ENCODE results near the gene CD1D.
"Not testable (repeated sequence)": the region's sequence is repeated elsewhere in the genome, so short reads cannot be mapped to it uniquely, and the experiment has no call there.

CD1D gene

DNA sequence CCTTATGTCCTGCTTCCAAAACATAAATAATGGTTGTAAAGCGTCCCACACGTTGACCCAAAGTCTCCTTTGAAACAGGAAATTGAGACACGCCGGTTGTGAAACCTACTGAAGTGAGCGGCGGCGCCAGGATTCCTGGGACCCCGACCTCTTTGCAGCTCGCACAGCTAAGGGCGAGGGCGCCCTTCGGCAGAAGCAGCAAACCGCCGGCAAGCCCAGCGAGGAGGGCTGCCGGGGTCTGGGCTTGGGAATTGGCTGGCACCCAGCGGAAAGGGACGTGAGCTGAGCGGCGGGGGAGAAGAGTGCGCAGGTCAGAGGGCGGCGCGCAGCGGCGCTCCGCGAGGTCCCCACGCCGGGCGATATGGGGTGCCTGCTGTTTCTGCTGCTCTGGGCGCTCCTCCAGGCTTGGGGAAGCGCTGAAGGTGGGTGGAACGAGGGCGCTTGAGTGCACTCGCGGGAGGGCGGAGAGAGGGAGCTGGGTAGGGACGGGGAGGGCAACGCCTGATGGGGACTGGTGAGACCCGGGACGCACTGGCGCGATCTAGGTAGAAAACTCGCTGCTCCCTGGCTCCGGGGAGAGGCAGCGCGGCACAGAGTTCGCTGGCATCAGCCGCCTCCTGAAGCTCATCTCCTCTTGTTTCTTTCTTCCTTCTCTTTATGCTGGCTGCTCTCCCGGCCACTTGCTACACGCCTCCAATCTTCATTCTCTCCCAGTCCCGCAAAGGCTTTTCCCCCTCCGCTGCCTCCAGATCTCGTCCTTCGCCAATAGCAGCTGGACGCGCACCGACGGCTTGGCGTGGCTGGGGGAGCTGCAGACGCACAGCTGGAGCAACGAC, at the start of gene CD1D:
Gene CD1D, plus strand, starts transcription at position 155 of the 836 bp plus-strand sequence. Its CDS starts 207 bp downstream, at position 362.
- DNase-seq (ENCODE audit: low spot score), result no peak

DNA sequence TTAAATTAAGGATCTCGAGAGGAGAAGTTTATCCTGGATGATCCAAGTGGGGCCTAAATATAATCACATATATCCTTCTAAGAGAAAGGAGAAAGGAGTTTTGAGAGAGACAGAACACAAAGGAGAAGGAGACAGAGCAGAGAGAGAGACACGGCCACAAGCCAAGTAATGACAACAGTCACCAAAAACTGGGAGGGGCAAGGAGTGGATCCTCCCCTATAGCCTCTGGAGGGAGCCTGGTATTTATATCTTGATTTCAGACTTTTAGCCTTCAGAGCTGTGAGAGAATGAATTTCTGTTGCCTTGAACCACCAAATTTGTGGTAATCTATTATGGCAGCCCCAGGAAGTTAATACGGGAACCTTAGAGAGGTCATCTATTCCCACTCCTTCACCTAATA, 49.5 kb upstream of the CD1D start:
- DNase-seq (ENCODE audit: low spot score), result no peak

DNA sequence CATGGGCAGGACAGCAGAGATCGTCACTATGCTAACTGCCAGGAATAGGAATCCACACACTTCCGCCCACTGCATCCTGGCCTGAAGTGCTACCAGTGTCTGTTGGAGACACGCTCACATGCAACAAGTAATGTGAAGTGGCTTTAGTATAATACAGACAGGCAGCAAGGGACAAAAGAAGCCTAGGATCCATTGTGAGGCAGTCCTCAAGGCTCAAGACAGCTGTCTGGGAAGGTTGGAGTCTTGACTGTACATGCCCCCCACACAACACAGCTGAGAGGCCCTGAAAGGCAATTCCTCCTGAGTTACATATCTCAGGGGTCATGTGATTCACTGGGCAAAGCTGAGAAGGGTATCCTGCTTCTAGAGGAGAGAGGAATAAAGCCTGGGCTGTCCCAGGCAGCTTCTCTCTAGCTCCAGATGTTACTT, 39.9 kb upstream of the CD1D start:
- no peak for DNase-seq (ENCODE audit: low spot score)

DNA sequence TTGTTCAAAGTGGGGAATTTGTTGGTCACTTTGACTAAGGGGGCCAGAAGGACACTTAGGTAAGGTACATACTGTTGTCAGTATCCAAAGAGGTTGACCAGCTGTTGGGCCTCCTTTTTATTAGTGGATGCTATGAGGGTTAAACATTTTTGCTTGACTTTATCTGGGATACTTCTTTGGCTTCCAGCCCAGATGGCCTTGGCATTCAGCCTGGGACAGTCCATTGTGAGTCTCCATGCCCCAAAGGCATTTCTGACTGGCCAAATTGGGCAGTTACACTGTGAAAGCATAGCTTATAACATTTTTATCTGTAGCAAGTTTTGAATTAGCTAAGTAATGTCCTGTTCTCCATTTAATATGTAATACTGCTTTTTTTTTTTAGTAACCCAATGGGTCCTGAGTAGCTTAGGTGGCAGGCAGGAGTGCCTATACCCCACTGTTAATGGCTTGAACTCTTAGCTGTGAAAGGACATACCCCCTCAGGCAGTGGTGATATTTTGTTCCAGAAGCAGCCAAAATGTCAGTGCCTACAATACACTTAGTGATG, 35.4 kb upstream of the CD1D start:
- no peak for DNase-seq (ENCODE audit: low spot score)

DNA sequence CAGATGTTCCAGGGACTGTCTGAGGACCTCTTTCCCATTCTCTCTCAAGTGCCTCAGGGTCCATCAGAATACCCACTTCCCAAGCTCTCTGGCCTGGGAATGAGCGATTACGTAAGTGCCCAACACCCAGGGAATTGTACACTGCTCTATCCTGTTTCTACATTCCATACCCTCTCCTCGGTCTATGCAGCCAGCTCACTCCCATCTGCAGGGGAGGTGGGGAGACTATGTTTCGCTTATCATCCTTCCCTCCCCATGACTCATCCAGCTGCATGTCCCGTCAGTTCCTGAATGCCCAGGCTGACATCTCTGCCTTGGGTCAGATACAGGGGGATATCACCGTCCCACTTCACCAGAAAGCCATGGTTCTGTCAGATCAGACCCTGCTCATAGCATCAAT, 34.5 kb upstream of the CD1D start:
- DNase-seq (ENCODE audit: low spot score), result no peak

DNA sequence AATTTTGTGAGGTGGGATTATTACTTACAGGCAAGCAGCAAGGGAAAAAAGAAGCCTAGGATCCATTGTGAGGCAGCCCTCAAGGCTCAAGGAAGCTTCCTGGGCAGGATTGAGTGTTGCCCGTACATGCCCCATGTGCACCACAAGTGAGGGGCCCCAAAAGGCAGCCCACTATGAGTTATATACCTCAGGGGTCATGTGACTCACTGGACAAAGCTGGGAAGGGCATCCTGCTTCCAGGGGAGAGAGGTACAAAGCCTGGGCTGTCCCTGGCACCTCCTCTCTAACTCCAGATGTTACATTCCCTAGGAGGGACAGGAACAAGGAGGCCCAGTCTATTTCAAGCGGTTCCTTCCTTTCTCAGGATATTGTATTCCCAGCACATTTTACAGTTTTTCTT, 34.0 kb upstream of the CD1D start:
- DNase-seq (ENCODE audit: low spot score), result no peak

DNA sequence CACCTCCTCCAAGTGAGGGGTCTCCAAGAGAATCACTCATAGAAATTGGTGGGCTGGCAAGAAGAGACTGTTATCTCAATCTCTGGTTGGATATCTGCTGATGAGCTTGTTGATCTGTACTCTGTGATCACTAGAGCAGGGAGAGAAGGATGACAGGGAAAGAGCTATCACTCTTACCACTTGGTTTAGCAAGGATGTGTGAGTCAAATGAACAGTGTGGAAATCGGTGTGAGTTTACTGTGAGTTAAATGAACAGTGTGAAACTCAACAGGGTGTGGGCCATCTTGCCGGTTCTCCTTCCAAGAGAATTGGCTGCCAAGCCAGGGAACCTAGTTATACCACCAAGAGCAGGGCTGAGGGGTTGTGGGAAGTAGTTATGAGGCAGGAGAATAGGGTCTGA, 33.3 kb upstream of the CD1D start:
- DNase-seq (ENCODE audit: low spot score), result no peak

DNA sequence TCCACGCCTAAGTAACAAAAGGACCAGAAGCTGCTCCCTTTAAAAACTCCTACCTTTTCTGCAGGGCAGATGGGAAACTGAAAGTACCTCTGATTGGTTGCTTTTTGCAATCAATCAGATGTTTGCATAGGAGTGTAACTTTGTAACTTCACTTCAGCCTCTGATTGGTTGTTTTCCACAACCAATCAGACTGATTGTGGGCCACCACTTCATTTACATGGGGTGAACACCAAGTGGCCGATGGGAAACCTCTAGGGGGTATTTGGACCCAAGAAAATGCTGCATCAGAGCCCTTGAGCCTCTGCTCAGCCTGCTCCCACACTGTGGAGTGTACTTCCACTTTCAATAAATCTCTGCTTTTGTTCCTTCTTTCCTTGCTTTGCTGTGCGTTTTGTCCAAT, 32.8 kb upstream of the CD1D start:
- no peak for DNase-seq (ENCODE audit: low spot score)

DNA sequence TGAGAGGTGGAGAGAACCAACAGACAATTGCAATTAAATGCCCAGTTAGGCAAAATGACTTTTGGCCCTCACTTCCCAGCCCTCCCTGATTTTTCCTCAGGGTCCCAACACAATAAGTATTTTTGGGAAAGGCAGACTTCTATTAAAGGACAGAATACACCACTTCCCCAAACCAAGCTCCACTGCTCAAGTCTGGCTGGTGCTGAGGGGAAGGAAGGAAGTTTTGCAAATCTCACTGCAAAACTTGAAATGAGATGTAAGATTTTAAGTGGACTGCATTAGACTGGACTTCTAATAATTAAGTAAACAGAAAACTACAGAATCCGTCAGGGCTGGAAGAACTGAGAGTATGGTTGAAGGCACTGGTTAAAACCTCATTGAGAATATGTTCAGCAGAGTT, 32.2 kb upstream of the CD1D start:
- DNase-seq (ENCODE audit: low spot score), result no peak

DNA sequence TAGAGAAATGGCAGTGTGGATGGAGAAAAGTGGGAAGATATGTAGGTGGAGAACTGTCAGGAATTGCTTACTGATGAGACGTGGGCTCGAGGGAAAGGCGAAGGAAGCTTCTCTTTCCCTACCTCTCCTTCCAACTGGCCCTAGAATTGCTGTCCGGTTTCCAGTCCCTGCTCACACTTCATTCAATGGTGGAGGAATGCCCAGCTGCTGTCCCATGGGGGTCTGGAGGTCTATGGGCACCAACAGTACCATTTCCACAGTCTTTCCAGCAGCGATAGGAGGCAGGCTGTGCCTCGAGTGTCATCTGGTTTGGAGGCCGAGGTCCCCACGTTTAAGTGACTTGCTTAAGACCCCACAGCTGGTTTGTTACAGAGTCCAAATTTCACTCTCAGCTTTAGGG, 31.5 kb upstream of the CD1D start:
- DNase-seq (ENCODE audit: low spot score), result no peak

DNA sequence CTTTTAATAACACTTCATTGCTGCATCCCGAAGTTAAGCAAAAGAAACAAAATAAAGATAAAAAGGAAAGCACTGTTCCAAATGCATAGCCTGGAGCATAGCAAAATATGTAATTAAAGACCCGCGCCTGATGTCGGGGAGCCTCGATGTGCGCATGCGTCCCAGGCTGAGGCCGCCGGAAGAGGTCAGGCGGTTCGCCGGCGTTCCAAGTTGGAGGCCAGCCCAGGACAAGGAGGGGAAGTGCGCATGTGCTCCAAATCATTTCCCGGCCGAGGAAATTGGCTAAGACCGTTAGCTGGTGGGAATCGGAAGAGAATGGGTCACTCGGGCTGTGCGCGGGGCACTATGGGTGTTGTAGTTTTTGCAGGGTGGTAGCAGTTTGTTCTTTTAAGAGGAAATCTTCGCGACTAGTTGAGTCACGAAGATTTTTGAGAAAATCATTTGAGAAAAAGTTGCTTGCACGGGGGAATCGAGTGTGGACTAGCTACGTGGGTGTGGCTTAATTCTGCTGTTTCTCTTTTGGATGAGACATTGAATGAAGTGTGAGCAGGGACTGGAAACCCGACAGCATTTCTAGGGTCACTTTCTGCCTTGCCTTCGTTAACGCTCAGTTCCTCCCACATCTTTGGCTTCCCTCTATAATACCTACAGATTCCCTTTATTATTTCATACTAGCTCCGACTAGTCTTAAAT, 31.0 kb upstream of the CD1D start:
- peak; percentile 56 for DNase-seq (ENCODE audit: low spot score)

DNA sequence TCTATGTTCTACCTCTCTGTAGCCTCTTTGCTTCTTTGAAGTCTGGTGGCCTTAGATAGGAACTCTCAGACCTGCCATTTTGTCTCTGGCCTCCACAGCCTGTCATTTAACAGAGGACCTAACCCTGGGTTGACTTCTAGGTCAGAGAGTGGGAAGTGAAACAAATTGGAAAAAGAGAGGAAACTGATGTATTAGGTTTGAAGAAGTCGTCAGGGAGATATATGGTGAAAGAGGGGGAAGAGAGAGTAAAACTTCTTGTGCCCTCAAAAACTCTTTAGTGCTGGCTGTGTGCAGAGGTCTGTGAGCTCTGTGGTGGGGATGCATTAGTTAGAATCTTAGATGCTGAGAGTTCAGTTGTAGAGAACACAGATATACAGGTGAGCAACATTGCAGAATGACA, 30.2 kb upstream of the CD1D start:
- no peak for DNase-seq (ENCODE audit: low spot score)

DNA sequence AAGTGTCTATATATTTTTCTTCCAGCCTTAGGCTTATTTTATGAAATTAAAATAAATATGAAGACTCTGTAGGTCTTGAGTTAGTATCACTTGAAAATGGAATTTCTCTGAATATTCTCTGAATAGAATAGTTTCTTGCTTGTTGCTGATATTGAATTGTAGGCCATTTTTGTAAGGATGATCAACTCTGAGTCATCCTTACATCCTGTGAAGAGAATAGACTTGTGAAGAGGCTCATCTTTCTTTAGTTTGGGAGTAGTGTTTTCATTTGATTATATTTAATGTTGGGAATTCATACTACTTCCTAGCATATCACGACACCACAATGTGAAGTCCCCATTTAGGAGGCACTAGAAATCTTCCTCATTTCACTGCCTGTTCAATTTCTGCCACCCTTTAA, 27.5 kb upstream of the CD1D start:
- no peak for DNase-seq (ENCODE audit: low spot score)

DNA sequence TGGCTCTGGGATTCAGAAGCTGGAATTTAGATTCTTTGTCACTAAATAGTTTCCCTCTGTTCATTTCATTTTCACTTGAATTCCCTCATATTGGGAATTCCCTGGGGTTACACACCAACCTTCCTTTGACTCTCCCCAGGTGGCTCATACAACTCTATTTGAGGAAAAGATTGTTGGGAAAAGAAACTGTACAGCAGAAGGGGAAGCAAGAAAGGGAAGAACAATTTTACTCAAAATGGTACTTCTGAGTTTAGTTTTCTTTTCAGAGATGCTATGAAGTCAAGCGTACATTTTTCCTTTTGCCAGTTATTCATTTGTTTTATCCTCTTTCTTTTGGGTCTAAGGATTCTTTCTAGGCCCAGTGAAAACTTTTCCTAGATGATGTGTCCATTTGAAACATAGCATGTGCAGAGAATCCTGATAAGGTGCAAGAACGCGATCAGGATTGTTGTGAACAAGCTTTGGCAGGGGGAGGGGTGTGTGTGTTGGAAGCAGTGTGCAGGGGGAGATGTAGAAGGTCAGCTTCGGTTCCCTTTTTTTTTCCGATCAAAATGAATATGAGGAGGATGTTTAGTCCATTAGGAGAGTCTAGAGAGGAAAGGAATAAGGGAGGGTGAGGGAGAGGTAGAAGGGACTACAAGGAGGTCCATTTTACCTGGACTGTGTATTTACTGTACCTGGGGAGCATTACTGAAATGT, 26.8 kb upstream of the CD1D start:
- DNase-seq (ENCODE audit: low spot score), result no peak

DNA sequence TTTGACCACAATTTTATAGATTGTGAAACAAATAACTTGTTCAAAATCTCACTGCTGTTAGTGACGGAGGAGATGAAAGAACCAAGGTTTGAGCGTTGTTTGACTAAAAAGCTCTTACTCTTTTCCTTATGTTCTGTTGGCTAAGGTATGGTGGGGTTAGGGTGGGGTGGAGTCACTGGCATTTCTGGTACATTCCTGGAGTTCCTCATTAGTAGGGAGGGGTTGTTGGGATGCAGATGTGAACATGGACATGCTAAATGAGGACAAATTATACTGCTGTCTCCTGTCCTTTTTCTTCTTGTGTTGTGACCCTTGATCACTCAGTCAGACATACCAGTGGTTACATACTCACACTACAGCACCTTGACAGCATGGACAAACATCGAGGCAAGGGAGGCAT, 26.2 kb upstream of the CD1D start:
- DNase-seq (ENCODE audit: low spot score), result no peak

DNA sequence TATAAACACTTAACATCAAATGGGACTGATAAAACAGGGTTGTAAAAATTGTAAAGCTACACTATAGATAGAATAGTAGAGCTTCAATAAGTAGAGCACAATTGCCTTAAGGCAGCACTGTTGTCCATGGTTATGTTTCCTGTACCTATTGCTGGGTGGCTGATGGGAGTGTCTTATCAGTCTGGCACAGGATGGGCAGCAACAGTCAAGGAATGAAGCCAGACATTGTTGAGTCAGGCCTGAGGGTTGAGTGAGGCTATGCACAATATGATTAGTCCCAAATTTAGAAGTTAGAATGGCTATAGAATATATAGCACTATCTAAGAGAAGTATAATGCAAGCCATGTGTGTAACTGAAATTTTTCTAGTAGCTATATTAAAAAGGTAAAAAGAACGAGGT, 25.0 kb upstream of the CD1D start:
- no peak for DNase-seq (ENCODE audit: low spot score)

DNA sequence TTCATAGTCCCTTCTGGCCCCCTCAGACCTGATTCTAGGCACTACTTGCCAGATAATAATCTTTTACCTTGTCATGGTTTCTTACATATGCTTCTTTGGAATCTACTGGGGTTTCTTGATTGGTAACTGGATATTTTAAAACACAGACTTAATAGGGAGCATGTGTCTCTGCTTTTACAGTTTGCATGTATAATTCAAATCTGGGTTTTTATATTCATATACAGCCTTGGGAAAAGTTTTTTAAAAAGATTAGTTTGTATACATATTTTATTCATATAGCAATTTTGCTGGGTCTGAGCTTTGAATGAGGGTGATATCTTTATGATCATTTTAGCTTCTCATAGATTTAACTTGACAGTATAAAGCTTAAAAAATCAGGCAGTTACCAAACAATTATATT, 21.1 kb upstream of the CD1D start:
- no peak for DNase-seq (ENCODE audit: low spot score)

DNA sequence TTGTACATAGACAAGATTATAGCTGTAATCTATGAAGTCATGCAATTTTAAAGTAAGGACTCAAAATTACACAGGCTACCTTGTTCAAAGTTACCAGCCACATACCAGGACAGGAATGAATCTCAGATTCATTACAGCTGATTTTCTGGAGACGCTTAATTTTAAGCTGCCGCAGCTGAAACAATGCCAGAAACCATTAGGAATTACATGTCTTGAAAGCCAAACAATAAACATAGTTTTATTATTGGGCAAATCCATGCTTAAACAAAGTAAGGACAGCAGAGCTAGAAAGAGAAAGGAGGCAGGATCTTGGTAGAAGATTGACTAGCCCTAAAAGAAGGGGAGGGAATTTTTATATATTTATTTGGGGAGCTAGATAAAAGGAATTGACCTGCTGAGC, 19.2 kb upstream of the CD1D start:
- DNase-seq (ENCODE audit: low spot score), result no peak

DNA sequence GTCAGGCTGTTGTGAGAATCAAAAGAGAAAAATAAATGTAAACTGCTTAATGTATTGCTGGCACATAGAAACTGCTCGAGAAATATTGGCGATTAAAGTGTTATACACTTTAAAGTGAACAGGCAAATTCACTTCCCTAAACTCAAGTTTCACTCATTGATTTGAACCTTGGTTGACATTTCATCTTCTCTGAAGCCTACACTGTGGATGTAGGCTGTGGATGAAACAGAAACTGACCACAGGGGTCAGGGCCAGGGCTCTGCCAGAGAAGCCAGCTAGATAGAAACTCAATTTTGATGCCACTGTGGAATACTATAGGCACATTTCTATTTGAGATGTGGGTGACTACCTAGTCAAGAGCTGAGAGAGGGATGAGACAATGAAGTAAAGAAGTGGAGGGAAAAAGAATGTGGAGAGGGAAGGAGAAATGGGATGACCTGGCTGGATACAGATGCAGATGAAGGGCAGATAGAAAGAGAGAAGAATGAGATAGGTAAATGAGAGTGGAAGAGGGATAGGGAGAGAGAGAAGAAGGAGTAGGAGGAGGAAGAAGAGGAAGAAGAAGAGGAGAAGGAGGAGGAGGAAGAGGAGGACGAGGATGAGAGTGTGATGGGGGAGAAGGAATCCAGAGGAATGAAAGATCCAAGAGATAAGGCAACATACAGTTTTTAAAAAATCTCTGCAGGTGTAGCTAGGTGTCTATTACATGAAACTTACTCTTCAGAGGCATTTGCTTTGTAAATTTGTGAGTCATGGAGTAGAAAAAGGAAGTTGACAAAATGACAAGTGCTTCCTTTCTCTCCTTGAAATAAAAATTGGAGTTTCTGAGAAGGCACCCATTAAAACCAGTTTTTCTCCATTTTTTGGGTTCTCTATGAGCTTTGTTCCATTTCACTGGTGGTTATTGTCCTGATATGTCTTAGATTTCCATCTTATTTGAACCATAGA, 17.4 kb upstream of the CD1D start:
- DNase-seq (ENCODE audit: low spot score), result no peak

DNA sequence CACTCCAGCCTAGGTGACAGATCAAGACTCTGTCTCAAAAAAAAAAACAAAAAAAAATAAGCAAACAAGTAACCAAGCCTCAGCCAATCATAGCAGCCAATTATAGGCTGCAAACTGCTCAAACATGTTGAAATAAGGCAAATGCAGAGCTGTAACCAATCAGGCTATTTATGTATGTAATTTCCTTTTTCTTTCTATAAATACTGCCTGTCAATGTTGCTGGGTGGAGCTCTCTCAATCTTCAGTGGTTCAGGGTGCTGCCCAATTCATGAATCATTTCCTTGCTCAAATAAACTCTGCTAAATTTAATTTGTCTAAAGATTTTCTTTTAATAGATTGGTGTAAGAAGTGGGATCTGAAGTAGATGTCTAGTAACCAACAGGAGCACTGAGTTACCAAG, 11.6 kb upstream of the CD1D start:
- DNase-seq (ENCODE audit: low spot score), result no peak

DNA sequence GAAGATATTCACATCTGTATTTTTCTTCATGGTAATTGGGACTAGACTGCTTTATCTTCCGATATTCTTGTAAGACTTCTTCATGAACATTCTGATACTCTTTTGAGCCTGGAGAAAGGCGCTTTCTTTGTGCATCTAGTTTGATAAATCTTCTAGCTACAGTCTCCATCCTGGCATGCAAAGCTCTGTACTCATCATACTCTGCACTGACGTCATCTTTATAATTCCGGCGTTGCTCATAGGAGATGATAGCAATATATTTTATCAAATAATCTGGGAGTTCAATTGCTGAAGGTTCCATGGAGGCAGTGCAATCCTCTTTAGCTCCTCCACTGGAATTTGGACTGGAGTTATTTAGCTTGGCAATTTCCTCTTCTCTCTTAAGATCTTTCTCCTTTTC, 4.8 kb upstream of the CD1D start:
- DNase-seq (ENCODE audit: low spot score), result not testable (repeated sequence)

DNA sequence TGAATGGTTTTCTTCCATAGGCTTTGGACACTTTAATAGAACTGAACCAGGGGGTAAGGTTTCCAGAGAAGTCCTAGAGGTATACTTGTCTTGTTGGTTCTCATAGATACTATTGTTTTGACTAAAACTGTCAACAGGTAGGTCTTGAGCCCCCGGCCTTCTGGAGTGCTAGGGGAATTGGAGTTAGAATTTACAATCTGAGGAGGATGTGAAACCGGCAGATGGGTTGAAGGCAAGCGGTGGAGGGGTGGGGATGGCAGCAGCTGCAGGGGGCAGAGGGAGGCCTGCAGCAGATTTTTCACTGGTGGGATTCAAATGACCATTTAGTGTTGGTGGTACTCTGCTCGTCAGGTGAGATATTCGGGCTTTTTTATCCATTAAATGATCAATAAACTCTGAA, 4.3 kb upstream of the CD1D start:
- DNase-seq (ENCODE audit: low spot score), result no peak

Data from SW480 (cell line).